ENCODE data around the gene ESPNL. TPM values are rescaled to one million over a fixed set of nuclear protein-coding genes. Genes with fewer than 3 reads are reported as not detected.

The ESPNL gene
- total RNA-seq, 1 donor from 2014 or later = not detected

DNA sequence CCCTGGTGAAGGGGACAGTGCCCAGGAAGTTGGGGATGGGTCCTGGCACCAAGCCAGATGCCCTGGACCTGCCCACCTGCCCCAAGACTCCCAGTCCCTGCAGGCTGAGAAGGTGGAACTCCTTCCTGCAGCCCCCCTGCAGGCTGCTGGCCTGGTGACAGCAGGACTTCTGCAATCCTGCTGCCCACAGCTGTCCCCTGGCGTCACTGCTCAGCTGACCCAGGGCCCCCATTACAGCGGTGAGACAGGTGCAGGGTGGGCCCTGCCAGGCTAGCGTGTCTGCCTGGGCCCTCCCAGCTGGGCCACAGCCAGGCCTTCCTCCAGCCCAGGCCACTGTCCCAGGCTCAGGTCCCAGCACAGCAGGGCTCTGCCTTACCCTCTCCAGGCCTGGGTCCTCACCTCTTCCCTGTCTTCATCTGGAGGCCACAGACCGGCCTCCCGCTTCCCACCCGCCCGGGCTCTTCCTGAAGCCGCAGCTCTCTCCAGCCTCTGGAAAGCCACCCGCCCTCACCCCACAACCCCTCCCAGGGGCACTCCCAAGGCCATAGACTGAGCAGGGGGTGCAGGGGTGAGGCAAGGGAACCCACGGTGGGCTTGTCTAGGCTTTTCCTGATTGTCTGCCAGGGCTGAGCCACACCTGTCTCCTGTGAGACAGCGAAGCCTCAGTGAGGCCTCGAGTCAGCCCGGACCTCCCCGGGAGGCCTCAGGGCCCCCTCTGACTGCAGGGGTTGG lies 49.9 kb downstream of the ESPNL start:
- ATAC-seq (no peak), DNase-seq (ENCODE audit: low spot score) (no peak)
- intact Hi-C loops (cut with DNase I) = no loop called here

DNA sequence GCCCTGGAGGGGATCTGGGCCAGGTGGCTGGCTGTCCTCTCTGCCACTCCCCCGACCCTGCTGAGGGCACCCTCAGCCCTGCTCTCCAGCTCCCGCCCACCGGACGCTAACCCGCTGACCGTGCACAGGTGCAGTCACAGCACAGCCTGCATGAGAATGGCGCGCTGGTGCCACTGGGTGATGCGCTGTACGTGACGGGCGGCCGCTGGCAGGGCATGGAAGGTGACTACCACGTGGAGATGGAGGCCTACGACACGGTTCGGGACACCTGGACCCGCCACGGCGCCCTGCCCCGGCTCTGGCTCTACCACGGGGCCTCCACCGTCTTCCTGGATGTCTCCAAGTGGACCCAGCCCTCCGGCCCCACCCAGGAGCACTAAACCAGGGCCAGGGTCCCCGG lies 50.5 kb downstream of the ESPNL start:
- intact Hi-C loops (cut with DNase I) = no loop called here
- ATAC-seq = no peak
- DNase-seq (ENCODE audit: low spot score) = no peak

DNA sequence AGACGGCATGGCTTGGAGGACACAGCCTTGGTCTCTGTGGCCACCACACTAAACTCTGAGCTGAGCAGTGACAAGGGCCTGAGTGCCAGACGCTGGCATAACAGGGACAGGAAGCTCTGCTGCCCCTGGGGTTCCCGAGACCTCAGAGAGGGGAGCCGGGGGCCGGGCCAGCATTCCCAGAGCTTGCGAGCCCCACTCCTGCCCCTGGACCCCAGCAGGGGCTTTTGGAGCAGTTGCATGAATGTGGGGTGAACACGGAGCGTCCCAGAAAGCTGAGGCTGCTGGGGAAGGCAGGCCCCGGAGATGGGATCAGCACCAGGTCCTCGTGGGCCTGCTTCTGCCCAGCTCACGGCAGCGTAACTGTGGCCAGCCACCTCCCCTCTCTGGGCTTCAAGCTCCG lies 51.1 kb downstream of the ESPNL start:
- DNase-seq (ENCODE audit: low spot score) (no peak), ATAC-seq (no peak)
- intact Hi-C loops (cut with DNase I) = no loop called here

DNA sequence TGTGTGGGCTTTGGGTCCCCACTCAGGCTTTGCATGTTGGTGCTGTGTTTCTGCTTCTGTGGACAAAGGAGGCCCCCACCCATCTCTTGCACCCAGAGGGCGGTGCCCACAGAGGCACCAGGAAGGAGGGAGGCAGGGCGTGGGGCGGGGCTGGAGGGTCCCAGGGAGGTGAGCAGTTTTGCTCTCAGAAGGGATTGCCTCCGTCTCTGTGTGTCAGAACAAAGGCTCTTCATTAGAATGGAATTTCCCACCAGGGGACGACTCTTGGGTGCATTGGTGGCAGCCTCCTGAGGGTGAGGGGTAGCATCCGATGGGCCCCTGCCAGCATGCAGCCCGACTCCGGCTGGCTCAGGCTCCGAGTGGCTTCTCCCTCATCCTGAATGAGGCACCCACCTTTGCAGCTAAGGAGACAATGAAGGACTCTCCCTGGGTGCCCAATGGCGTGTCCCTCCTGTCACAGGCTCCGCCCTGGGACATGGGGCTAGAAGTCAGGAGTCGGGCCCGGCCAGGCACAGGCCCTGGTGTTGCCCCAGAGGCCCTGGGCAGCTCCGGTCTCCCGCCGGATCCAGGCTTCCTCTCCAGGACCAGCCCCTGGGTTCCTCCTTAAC lies 51.6 kb downstream of the ESPNL start:
- no peak for ATAC-seq
- DNase-seq (ENCODE audit: low spot score) = no peak
- intact Hi-C loops (cut with DNase I) = no loop called here

DNA sequence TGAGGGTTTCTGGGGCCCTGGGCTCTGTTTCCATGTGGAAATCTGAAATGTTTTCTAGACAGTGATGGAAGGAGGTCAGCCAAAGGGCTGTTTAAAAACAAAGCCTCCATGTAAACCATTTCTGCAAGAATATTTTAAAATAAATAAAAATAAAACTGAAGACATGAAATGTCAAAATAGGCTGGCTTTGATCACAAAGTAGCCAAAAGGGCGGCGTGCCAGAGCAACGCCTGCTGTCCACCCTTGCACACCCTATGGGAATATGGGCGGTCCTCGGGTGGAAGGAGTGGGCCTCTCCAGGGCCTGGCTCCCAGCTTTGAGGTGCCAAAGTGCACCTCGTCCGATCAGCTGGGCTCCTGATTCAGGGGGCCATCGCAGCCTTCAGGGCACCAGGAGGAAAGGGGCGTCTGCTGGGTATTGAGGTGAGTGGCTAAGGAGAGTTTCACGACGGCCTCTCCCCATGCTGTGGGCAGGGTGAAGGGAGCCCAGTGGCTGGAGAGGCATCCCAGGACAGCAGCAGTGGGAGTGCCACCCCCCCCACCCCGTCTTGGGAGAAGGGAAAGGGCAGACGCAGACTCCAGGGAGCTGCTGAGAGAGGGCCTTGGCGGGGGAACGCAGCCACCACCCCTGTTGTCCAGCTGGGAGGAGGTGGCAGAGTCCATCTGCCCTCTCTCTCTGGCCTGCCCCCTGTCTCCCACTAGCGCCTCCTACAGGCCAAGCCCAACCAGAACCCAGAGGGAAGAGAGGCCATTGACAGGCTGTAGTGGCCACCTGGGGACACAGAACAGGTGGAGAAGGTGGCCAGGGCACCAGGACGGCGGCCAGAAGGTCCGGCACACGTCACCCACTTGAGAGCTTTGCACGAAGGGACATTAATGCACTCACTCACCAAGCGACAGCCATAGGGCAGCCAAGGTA lies 52.9 kb downstream of the ESPNL start:
- ATAC-seq = no peak
- no peak for DNase-seq (ENCODE audit: low spot score)
- intact Hi-C loops (cut with DNase I) = no loop called here

DNA sequence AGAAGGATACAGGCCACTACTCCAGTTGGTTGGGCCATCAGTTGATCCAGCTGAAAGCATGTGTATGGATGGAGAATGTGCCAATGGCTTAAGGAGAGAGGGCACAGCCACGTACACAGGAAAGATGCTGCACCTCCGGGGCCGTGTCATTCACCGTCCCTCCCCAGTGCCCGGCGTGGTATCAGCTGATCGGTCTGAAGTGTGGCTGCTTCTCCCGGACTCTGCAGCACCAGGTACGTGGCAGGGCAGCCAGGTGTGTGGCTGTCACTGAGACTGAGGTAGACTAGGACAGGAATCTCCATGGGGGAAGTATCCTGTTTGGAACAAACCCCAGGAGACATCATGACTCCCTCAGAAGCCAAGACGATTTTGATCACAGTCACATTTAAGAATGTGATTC lies 54.4 kb downstream of the ESPNL start:
- intact Hi-C loops (cut with DNase I) = no loop called here
- ATAC-seq (no peak), DNase-seq (ENCODE audit: low spot score) (no peak)

DNA sequence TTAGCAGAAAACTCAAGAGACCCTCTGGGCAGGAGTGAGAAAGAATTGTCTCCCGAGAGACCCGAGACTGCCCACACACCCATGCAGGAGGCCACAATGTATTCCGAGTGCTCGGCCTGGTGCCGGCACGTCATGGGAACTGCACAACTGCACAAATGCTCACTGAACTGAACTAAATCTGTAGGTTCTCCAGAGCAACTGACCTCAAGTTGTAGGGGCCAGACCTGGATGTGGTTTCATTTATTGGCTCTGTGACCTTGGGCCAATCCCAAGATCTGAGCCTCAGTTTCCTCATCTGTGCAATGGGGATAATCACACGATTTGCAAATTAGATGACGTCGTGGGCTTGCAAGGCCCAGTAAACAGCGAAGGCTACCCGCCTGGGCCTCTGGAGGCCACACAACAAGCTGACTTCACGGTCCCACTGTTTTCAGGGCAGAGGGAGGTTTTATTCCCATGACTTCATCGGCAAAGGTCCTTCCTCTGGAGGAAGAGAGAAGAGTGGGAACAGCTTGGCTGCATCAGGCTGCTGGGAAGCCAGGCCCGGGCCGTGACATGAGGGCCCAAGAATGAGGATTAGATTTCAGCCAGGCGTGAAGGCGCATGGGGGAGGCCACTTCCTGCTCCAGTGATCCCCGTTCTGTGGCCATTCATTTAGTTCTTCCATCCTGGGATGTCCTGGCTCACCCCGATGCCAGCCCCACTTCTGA lies 55.1 kb downstream of the ESPNL start:
- intact Hi-C loops (cut with DNase I) = no loop called here
- DNase-seq (ENCODE audit: low spot score) = no peak
- no peak for ATAC-seq

DNA sequence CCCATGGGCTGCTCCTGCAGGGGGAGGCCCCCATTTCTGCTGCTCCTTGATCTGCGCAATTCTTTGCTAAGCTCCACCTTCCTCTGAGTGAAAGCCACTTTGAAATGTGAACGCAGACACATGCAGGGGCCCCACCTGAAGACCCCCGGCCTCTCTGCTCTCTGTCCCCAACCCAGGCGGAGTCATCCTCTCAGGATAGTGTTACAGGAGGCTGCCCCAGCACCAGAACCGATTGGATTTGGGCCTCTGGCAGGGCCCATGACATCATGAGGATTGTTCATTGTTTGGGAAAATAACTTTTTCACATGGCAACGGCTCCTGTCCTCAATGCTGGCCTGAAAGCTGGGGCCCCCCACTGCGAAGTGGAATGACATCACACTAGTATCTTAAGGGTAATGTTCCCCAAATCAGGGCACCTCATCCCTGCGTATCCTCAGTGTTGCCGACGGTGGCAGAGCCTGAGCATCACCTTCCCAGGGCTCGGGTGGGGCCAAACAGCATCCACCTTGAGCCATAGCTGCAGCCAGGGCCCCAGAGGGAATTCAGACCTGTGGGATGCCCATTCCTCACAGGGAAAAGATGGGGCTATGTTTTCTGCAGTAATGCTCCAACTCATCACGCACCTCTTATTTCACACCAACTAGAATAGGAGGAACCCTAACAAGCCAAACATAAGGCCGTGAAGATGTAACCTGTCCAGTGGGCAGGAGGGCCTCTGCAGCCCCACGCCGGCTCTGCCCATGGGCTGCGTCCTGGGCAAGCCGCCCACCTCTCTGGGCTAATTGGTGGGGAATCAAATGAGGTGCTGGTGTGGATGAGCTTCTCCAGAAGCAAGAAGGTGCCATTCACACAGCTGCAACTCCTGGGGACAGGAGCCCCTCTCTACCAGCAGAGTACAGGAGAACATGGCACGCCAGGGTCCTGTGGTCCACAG lies 55.9 kb downstream of the ESPNL start:
- ATAC-seq = no peak
- intact Hi-C loops (cut with DNase I) = no loop called here
- no peak for DNase-seq (ENCODE audit: low spot score)

DNA sequence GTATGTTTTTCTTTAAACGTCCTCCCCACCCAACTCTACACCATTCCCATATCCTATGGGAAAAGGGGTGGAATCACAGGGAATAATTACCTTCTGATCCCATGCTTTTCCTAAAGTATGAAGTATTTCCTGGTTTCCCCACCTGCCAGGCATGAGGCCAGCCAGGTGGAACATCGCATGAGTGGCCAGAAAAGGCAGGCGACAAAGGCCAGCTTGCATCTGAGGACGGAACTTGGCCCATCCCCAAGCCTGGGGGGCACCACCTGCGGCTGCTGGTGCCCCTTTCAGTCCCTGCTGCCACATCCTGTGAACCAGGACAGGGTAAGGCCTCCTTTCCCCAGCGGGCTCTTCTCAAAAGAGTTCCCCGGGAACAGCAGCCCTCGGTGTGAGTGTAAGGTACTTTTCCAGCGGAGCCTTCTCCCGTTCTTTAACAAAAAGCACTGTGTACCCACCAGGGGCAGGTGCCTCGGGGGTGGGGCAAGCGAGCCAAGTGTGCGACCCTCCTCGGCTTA lies 57.4 kb downstream of the ESPNL start:
- no peak for DNase-seq (ENCODE audit: low spot score)
- intact Hi-C loops (cut with DNase I) = no loop called here
- no peak for ATAC-seq

DNA sequence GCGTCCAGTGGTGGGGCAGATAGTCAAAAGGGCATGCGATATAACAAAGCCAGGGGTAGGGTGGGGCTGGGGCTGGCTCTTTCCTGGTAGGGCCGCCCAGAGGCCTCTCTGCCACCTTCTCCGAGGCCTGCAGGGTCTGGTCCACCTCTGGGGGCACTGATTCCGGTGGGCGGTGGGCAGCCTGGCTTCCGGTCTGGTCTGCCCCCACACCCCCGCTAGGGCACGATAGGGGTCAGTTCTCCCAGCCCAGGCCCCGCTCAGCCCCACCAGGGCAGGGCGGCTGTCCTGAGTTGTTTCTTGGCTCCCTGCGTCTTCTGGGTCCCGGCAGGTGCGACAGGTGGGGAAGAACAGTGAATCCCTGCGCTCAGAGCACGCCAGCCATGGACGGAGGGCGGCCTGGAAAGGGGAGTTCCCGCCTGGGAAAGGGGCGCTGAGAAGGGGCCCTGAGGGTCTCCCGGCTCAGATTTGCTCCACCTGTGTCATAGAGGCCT lies 57.9 kb downstream of the ESPNL start:
- ATAC-seq (no peak), DNase-seq (ENCODE audit: low spot score) (no peak)
- intact Hi-C loops (cut with DNase I) = no loop called here

DNA sequence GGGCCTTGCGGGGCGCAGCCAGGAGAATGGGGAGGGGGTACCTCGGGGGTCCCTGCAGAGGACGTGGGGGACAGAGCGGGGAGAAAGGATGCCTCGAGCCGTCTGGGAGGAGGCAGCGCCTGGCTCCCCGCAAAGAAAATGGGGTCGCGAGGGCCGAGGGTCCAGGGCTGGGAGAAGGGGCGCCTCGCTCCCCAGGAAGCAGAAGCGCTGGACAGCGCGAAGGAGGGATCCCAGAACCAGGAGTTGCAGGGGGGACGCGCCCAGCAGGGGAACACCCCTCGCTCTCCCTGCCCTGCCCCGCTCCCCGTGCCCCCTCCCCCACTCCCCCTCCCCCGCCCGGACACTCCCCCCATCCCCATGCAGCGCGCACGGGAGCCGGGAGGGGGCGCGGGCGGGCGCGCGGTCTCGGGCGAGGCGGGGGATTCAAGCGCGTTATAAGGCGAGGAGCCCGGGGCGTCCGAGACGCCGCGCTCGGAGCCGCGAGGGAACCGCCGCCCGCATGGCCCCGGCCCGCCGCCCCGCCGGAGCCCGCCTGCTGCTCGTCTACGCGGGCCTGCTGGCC lies 58.5 kb downstream of the ESPNL start, which contains the start of gene ERFE:
Gene ERFE, plus strand, starts transcription at position 462 of the 562 bp plus-strand sequence. Its CDS starts 38 bp downstream, at position 500.
- intact Hi-C loops (cut with DNase I) = no loop called here
- peak; percentile 33 for ATAC-seq
- no peak for DNase-seq (ENCODE audit: low spot score)

DNA sequence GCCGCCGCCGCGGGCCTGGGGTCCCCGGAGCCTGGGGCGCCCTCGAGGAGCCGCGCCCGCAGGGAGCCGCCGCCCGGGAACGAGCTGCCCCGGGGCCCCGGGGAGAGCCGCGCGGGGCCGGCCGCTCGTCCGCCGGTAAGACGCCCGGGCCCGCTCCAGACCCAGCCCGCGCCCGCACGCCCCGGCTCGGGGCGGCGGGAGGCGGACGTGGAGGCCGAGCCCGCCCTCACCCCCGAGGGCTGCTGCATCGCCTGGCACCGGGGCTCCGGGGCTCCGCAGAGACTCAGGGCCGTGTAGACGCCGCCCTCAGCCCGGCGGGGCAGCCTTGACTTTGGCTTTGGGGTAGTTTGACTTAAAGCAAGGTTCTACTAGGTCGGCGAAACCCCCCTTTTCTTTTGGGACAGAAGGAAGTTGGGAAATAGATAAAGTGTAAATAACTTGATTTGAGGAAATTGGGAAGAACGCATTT lies 59.0 kb downstream of the ESPNL start:
- DNase-seq (ENCODE audit: low spot score) = no peak
- intact Hi-C loops (cut with DNase I) = no loop called here
- no peak for ATAC-seq

DNA sequence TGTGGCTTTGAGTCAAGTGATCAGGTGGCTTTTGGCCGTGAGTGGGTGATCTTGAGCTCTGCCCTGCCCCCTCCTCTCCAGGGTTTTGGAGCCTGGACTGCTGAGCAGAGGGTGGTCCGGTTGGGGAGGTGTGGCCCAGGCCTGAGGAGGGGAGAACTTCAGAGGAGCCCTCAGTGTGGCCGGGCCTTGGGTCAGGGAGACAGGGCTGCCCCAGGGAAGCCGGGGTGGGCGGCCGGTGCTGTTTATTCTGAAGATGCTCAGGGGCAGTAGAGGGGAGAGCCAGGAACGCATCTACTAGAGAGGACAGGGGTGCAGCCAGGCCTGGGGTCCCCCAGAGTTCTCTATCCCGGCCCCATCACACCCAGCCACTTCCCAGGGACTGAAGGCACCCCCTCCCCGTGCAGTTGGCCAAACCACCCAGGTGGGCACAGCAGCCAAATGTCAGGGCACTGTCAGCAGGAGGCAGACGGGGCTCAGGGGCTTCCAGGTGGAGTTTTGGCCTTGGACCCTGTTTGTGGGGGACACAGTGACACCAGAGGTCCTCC lies 59.6 kb downstream of the ESPNL start:
- no peak for DNase-seq (ENCODE audit: low spot score)
- intact Hi-C loops (cut with DNase I) = no loop called here
- ATAC-seq = no peak

DNA sequence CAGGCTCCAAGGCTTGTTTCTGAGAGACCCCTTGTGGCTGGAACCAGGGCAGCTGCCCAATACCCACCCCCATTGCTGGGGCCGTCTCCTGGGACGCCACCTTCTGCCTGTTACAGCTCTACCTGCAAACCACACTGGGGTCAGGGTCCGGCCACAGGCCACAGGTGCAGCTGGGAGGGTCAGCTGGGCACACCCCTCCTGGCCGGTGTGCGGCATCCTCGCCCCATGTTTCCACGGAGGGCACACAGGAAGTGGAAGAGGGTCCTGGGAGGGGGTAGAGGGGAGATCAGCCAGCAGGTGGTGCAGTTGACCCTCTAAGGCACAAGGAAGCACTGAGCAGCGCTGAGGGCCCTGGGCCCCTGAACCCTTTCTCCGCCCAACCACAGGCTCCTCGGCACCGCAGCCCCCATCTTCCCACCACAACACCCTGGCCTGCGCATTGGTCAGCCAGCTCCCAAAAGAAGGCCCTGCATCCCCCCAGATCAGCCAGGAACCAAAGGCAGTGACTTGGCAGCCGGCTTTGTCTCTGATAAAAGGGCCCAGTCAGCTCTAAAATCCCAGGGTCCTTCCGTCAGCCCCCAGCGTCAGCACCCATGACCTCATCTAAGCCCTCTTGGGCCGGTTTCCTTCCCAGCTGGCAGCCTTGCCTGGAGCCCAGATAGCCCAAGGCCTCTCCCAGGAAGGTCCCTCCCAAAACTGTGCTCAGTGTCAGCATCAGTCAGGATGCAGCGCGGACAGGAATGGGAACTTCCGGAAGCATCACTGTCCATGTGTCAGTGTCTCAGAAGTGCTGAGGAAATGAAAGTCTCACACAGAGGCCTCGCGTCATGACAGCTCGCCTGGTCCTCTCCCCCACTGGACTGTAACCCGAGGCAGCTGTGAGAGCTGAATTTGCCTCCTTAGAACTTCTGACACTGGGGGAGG lies 60.3 kb downstream of the ESPNL start:
- DNase-seq (ENCODE audit: low spot score) (peak; percentile 56), ATAC-seq (no peak)
- intact Hi-C loops (cut with DNase I) = no loop called here

DNA sequence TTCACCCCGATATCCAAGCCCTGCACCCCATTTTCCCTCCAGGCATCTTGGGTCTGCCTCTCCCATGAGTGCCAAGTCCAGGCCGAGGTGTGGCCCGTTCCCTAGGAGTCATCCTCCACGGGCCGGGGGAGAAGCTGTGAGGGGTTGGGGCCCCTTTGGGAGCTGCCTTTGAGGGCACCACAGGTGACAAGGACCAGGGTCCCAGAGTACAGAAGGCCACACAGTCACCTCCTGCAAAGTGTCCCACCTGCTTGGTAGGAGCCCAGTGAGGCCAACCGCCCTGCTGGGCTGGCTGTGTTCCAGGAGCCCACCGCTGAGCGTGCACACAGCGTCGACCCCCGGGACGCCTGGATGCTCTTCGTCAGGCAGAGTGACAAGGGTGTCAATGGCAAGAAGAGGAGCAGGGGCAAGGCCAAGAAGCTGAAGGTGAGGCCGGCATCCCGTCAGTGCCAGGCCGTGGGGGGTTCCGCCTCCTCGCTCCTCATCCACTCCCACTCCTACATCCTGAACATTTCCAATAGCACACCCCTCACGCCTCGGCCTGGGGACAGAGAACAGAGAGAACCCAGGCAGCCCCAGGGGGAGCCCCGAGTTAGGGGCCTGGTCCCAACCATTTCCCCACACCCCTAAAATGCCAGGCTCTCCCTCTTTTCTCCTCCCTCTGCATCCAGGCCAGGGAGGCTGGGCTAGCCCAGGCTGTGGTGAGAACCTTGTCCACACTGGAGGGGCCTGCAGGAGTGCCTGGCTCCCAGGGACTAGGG lies 61.3 kb downstream of the ESPNL start:
- DNase-seq (ENCODE audit: low spot score) (peak; percentile 56), ATAC-seq (no peak)
- intact Hi-C loops (cut with DNase I) = no loop called here

Data from sciatic nerve (tissue), 2 donors.